KMS-11 (cell line): Measurements from ENCODE around the gene CACNA1D.

ENCODE experiments used
- H2AFZ ChIP-seq: fragments of 200-600 bp; sonication (generic); 2 replicates; pipeline ENCODE4 v1.6.1; 2016; ENCODE audit warnings: antibody characterized with exemption, mixed run types, low read depth
- H3K27ac ChIP-seq: fragments of 200-600 bp; sonication (generic); 2 replicates; pipeline ENCODE4 v1.6.1; 2016; ENCODE audit warnings: mild to moderate bottlenecking, mixed run types
- H3K27me3 ChIP-seq: fragments of 200-600 bp; sonication (generic); 2 replicates; pipeline ENCODE4 v1.6.1; 2017; ENCODE audit warnings: mild to moderate bottlenecking, low read depth, mixed run types, moderate library complexity; ENCODE audit not compliant: insufficient read depth
- H3K36me3 ChIP-seq: fragments of 200-600 bp; sonication (generic); 2 replicates; pipeline ENCODE4 v1.6.1; 2017; ENCODE audit warnings: mild to moderate bottlenecking, mixed run types; ENCODE audit not compliant: insufficient read depth
- H3K4me1 ChIP-seq: fragments of 200-600 bp; sonication (generic); 2 replicates; pipeline ENCODE4 v1.6.1; 2016; ENCODE audit warnings: mild to moderate bottlenecking, low read depth, mixed run types; ENCODE audit not compliant: poor library complexity, severe bottlenecking
- H3K4me2 ChIP-seq: fragments of 200-600 bp; sonication (generic); 2 replicates; pipeline ENCODE4 v1.7.0; 2016; ENCODE audit warnings: mild to moderate bottlenecking, mixed run types
- H3K4me3 ChIP-seq: fragments of 200-600 bp; sonication (generic); IDR thresholded peaks from 2 replicates; pipeline ENCODE4 v1.6.1; 2017; ENCODE audit warnings: low read depth, low read length, mixed read lengths; ENCODE audit not compliant: insufficient read depth
- H3K79me2 ChIP-seq: fragments of 200-600 bp; sonication (generic); 2 replicates; pipeline ENCODE4 v1.6.1; 2016; ENCODE audit warnings: low read depth, mixed run types; ENCODE audit not compliant: insufficient read depth
- H3K9ac ChIP-seq: fragments of 200-600 bp; sonication (generic); 2 replicates; pipeline ENCODE4 v1.6.1; 2016; ENCODE audit warnings: mild to moderate bottlenecking, mixed run types
- H4K20me1 ChIP-seq: fragments of 200-600 bp; sonication (generic); 2 replicates; pipeline ENCODE4 v1.6.1; 2016; ENCODE audit warnings: mild to moderate bottlenecking, mixed run types; ENCODE audit not compliant: insufficient read depth
- TF ChIP-seq, protein P1 (sequence below): fragments of 200-600 bp; sonication (generic); conservative IDR thresholded peaks from 2 replicates; pipeline ENCODE4 v1.6.1; 2017; ENCODE audit warnings: low read depth, mild to moderate bottlenecking, antibody characterized with exemption, low read length, moderate library complexity, mixed read lengths

CACNA1D gene

DNA sequence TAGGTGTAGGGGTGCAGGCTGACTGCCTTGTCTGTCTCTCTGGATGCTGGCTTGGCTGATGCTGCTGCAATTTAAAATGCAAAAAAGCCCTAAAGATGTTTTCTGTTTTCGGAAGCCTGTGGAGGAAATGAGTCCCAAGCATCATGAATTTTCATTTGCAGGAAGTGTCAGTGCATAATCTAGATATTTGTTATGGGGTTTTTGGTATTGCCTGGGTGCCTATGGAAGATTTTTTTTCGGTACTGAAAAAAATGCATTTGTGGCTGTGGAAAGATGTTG lies 1.9 kb downstream of the CACNA1D start:
- H3K4me1 ChIP-seq: no peaks in the 10 kb centered on the region
- H3K4me3 ChIP-seq: no peak overlapping the region
- H3K27ac ChIP-seq: no peak overlapping the region
- no peaks in the 10 kb centered on the region for H3K36me3 ChIP-seq
- H3K27me3 ChIP-seq: no peaks in the 10 kb centered on the region
- H3K79me2 ChIP-seq: no peaks in the 10 kb centered on the region
- H4K20me1 ChIP-seq: no peaks in the 10 kb centered on the region
- H2AFZ ChIP-seq: no peak overlapping the region
- TF ChIP-seq, protein P1, sequence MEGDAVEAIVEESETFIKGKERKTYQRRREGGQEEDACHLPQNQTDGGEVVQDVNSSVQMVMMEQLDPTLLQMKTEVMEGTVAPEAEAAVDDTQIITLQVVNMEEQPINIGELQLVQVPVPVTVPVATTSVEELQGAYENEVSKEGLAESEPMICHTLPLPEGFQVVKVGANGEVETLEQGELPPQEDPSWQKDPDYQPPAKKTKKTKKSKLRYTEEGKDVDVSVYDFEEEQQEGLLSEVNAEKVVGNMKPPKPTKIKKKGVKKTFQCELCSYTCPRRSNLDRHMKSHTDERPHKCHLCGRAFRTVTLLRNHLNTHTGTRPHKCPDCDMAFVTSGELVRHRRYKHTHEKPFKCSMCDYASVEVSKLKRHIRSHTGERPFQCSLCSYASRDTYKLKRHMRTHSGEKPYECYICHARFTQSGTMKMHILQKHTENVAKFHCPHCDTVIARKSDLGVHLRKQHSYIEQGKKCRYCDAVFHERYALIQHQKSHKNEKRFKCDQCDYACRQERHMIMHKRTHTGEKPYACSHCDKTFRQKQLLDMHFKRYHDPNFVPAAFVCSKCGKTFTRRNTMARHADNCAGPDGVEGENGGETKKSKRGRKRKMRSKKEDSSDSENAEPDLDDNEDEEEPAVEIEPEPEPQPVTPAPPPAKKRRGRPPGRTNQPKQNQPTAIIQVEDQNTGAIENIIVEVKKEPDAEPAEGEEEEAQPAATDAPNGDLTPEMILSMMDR: no peak
- no peak overlapping the region for H3K4me2 ChIP-seq
- H3K9ac ChIP-seq: no peak overlapping the region

- no peaks in the 10 kb centered on the region for H3K4me1 ChIP-seq
- TF ChIP-seq, protein P1: no peak
- no peak overlapping the region for H3K27ac ChIP-seq
- no peaks in the 10 kb centered on the region for H3K27me3 ChIP-seq
- no peak overlapping the region for H3K4me3 ChIP-seq
- H3K4me2 ChIP-seq: no peak overlapping the region
- no peaks in the 10 kb centered on the region for H3K36me3 ChIP-seq
- no peak overlapping the region for H2AFZ ChIP-seq
- H3K79me2 ChIP-seq: no peaks in the 10 kb centered on the region
- no peak overlapping the region for H3K9ac ChIP-seq
- H4K20me1 ChIP-seq: no peaks in the 10 kb centered on the region
These were observed 2.6 kb downstream of the CACNA1D start for GRCh38 chr3:53496984-53497383.

GRCh38 chr3:53498806-53499641 lies 4.6 kb downstream of the CACNA1D start:
- no peak overlapping the region for H3K4me3 ChIP-seq
- no peak overlapping the region for H3K9ac ChIP-seq
- no peaks in the 10 kb centered on the region for H4K20me1 ChIP-seq
- TF ChIP-seq, protein P1: no peak
- H3K27ac ChIP-seq: no peak overlapping the region
- no peak overlapping the region for H2AFZ ChIP-seq
- H3K4me1 ChIP-seq: no peaks in the 10 kb centered on the region
- no peak overlapping the region for H3K4me2 ChIP-seq
- H3K36me3 ChIP-seq: no peaks in the 10 kb centered on the region
- H3K79me2 ChIP-seq: no peaks in the 10 kb centered on the region
- no peaks in the 10 kb centered on the region for H3K27me3 ChIP-seq

GRCh38 chr3:53500165-53500777 lies 5.9 kb downstream of the CACNA1D start:
- Histone ChIP-seq H3K36me3 (no peaks in the 10 kb centered on the region), H3K9ac (no peak overlapping the region), H2AFZ (no peak overlapping the region), H4K20me1 (no peaks in the 10 kb centered on the region), H3K27ac (no peak overlapping the region), H3K4me2 (no peak overlapping the region), H3K4me3 (no peak overlapping the region), H3K4me1 (no peaks in the 10 kb centered on the region), H3K27me3 (no peaks in the 10 kb centered on the region), H3K79me2 (no peaks in the 10 kb centered on the region)
- TF ChIP-seq, protein P1: no peak
